Measurements from ENCODE around the gene ARAP3. TPM values are rescaled to one million over a fixed set of nuclear protein-coding genes. Genes with fewer than 3 reads are reported as not detected.

ARAP3 gene
- total and polyA plus RNA-seq, 9 of the 15 experiments (the other 6 are each of a cell fraction or from before 2014, with no cell fraction given): 0.83 to 25.7 (median 6.4) TPM

- TF ChIP-seq NKRF (IDR thresholded peaks at IDR 0.05; ENCODE audit: borderline replicate concordance) (peak; percentile 85), PHF21A (IDR thresholded peaks at IDR 0.05; ENCODE audit: borderline replicate concordance, low read depth) (no peak), ZNF644 (tag; IDR thresholded peaks at IDR 0.05; ENCODE audit: low read depth) (no peak), BHLHE40 (IDR thresholded peaks at IDR 0.05; ENCODE audit: low read length) (peak; percentile 92), PTTG1 (tag; IDR thresholded peaks at IDR 0.05; ENCODE audit: low read depth) (no peak), NELFE (IDR thresholded peaks at IDR 0.05; ENCODE audit: insufficient read depth, insufficient read length) (no peak), ADNP (tag; IDR thresholded peaks at IDR 0.05) (no peak), E4F1 (CRISPR knock-in tag; IDR thresholded peaks at IDR 0.05; ENCODE audit: borderline replicate concordance) (no peak), SMARCE1 (IDR thresholded peaks at IDR 0.05) (no peak), NCOA6 (IDR thresholded peaks at IDR 0.05) (no peak), ZNF561 (CRISPR knock-in tag; conservative IDR thresholded peaks at IDR 0.05) (no peak), ATF3 (IDR thresholded peaks at IDR 0.05) (no peak), ATF3 (CRISPR knock-in tag; conservative IDR thresholded peaks at IDR 0.05) (peak; percentile 75; the same call in 1 of the 2 replicates), ZNF263 (CRISPR knock-in tag; IDR thresholded peaks at IDR 0.05; ENCODE audit: borderline replicate concordance) (peak; percentile 37; the same call in 1 of the 2 replicates)
- TF ChIP-seq, protein P1, sequence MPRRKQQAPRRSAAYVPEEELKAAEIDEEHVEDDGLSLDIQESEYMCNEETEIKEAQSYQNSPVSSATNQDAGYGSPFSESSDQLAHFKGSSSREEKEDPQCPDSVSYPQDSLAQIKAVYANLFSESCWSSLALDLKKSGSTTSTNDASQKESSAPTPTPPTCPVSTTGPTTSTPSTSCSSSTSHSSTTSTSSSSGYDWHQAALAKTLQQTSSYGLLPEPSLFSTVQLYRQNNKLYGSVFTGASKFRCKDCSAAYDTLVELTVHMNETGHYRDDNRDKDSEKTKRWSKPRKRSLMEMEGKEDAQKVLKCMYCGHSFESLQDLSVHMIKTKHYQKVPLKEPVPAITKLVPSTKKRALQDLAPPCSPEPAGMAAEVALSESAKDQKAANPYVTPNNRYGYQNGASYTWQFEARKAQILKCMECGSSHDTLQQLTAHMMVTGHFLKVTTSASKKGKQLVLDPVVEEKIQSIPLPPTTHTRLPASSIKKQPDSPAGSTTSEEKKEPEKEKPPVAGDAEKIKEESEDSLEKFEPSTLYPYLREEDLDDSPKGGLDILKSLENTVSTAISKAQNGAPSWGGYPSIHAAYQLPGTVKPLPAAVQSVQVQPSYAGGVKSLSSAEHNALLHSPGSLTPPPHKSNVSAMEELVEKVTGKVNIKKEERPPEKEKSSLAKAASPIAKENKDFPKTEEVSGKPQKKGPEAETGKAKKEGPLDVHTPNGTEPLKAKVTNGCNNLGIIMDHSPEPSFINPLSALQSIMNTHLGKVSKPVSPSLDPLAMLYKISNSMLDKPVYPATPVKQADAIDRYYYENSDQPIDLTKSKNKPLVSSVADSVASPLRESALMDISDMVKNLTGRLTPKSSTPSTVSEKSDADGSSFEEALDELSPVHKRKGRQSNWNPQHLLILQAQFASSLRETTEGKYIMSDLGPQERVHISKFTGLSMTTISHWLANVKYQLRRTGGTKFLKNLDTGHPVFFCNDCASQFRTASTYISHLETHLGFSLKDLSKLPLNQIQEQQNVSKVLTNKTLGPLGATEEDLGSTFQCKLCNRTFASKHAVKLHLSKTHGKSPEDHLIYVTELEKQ (CRISPR knock-in tag; IDR thresholded peaks at IDR 0.05): no peak
- TF ChIP-seq, protein P2, sequence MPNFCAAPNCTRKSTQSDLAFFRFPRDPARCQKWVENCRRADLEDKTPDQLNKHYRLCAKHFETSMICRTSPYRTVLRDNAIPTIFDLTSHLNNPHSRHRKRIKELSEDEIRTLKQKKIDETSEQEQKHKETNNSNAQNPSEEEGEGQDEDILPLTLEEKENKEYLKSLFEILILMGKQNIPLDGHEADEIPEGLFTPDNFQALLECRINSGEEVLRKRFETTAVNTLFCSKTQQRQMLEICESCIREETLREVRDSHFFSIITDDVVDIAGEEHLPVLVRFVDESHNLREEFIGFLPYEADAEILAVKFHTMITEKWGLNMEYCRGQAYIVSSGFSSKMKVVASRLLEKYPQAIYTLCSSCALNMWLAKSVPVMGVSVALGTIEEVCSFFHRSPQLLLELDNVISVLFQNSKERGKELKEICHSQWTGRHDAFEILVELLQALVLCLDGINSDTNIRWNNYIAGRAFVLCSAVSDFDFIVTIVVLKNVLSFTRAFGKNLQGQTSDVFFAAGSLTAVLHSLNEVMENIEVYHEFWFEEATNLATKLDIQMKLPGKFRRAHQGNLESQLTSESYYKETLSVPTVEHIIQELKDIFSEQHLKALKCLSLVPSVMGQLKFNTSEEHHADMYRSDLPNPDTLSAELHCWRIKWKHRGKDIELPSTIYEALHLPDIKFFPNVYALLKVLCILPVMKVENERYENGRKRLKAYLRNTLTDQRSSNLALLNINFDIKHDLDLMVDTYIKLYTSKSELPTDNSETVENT (CRISPR knock-in tag; IDR thresholded peaks at IDR 0.05): 0 out of 2 replicates have a peak, but pooled peaks have one; percentile 13
Observed at GRCh38 chr5:141618804-141619554, 63.1 kb downstream of the ARAP3 start, which contains the start of gene DIAPH1 (continued).

Data from K562 (cell line).